ENCODE results near the gene SOX30.

- TF ChIP-seq CTCF (IDR thresholded peaks at IDR 0.05) = no peak
- no peak for TF ChIP-seq POLR2A (IDR thresholded peaks at IDR 0.05)
These were observed at the start of gene SOX30 for GRCh38 chr5:157652377-157652692.

All from testis (tissue), 2 donors.